ENCODE results near the gene HOXA3. TPM values are rescaled to one million over a fixed set of nuclear protein-coding genes. Genes with fewer than 3 reads are reported as not detected.

The HOXA3 gene
- total and polyA plus RNA-seq, 9 of the 15 experiments (the other 6 are each of a cell fraction or from before 2014, with no cell fraction given) = 0.04 to 0.13 TPM; not detected in 7

DNA sequence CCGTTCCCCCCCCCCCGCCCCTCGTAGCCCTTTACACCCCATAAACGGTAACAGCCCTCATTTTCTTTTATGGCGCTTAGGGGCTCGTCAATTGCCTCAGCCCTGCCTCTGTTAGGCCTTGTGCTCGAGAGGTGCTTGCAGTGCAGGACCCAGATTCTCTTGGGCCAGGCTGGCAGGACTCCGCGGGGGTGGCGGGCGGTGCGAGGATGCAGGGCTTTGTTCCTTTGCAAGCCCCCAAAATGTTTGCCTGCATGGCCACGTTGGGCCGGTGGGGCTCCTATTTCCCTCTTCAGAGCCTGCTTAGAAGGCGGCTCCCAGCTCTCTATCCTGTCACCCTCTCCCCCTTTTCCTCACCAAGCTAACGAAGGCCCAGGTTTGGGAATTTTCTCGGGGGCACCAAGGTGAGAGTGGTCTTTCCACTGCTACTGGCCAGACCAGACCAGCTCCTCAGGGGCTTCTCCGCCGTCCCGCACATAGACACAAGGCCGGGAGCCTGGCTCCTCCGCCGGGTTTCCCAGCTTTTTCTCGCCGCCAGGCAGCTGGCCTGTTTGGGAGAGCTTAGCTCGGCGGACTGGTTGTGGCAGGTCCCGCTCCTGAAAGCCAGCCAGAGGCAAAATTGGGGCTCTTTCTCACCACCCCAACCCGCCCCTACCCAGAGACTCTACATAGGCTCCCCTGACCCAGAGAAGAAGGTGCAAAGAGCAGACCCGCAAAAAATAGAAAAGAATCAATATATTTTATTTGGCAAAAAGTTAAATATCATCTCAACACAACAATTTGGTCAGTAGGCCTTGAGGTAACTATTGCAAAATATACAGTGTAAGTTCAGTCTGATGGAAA, 9.6 kb upstream of the HOXA3 start:
- H3K9me3 ChIP-seq (replicated peaks; ENCODE audit: control insufficient read depth, insufficient read depth, low read depth, low read length) = no peaks in the 10 kb centered on the region
- no peak overlapping the region for H3K4me2 ChIP-seq (ENCODE audit: insufficient read depth, low read length)
- H2AFZ ChIP-seq (ENCODE audit: low read depth, low read length) = no peak overlapping the region
- H3K27me3 ChIP-seq (ENCODE audit: control insufficient read depth in 2 of 2, insufficient read depth in 2 of 2, low read length in 2 of 2) = peaks cover 24 to 77% of the 10 kb centered on the region in 2 experiments
- H3K79me2 ChIP-seq (ENCODE audit: control insufficient read depth, insufficient read depth, low read length) = no peaks in the 10 kb centered on the region
- BruUV-seq (replicated peaks) = no TSS peak
- DNase-seq (ENCODE audit: extremely low read depth in 1 of 4, low spot score in 3 of 4) (no peak), ATAC-seq (no peak), FAIRE-seq (no peak)
- 5% methylated on average over 14 of the region's 30 CpGs for whole genome bisulfite sequencing (ENCODE audit: insufficient coverage, low coverage, missing lambda C conversion rate)
- no peaks in the 10 kb centered on the region for H3K36me3 ChIP-seq (ENCODE audit: control insufficient read depth, insufficient read depth, low read length)
- POLR2A ChIA-PET = interaction anchor here (0.6 to 1.5 kb wide), 3 partner anchors 18 to 475 kb away, joined by 3 to 4 read pairs (median 3); partner anchors contain the start of gene HOXA5
- no peak overlapping the region for H3K27ac ChIP-seq (ENCODE audit: extremely low read depth, low read depth, low read length)
- no peak overlapping the region for H3K9ac ChIP-seq (ENCODE audit: insufficient read depth in 1 of 2, low read depth in 2 of 2, low read length in 2 of 2)
- intact Hi-C loops (cut with micrococcal nuclease) (loop anchor here (2.0 to 5.0 kb wide), 5 partner anchors 300 to 1270 kb away; partner anchors contain the start of genes SKAP2 and SNX10), in situ Hi-C loops (cut with MboI) (loop anchor here (25.0 kb wide), 3 partner anchors 650 to 1275 kb away; no protein-coding TSS in a partner anchor)
- no peak overlapping the region for H3K4me3 ChIP-seq
- peaks cover 0 to 26% of the 10 kb centered on the region in 2 experiments; a peak in 2 of 5 replicates for H3K4me1 ChIP-seq (replicated peaks in 1 of 2; ENCODE audit: control insufficient read depth in 2 of 2, insufficient read depth in 2 of 2, low read length in 2 of 2)
- H4K20me1 ChIP-seq (replicated peaks; ENCODE audit: control insufficient read depth, insufficient read depth, low read length) = no peaks in the 10 kb centered on the region
- CTCF ChIA-PET (ENCODE audit: low intra/inter-chr PET ratio) = interaction anchor here (0.6 to 2.5 kb wide), 5 partner anchors 36 to 792 kb away, joined by 3 to 16 read pairs (median 3); no protein-coding TSS in a partner anchor
- H3K9me1 ChIP-seq (ENCODE audit: control insufficient read depth, insufficient read depth, low read length) = no peaks in the 10 kb centered on the region
- TF ChIP-seq ZNF76 (CRISPR knock-in tag; IDR thresholded peaks at IDR 0.05; ENCODE audit: borderline replicate concordance) (no peak), KDM2B (CRISPR knock-in tag; IDR thresholded peaks at IDR 0.05) (no peak), ZNF253 (CRISPR knock-in tag; conservative IDR thresholded peaks at IDR 0.05) (no peak), SREBF1 (IDR thresholded peaks at IDR 0.05; ENCODE audit: borderline replicate concordance, low read depth, low read length) (no peak), CBFA2T2 (conservative IDR thresholded peaks at IDR 0.05) (no peak), SRSF1 (IDR thresholded peaks at IDR 0.05; ENCODE audit: low read depth, low read length) (no peak), ETV1 (tag; conservative IDR thresholded peaks at IDR 0.05; ENCODE audit: low read depth) (no peak), NR2F6 (CRISPR knock-in tag; IDR thresholded peaks at IDR 0.05) (no peak), NUFIP1 (IDR thresholded peaks at IDR 0.05; ENCODE audit: partially characterized antibody) (no peak)
- TF ChIP-seq, protein P1, sequence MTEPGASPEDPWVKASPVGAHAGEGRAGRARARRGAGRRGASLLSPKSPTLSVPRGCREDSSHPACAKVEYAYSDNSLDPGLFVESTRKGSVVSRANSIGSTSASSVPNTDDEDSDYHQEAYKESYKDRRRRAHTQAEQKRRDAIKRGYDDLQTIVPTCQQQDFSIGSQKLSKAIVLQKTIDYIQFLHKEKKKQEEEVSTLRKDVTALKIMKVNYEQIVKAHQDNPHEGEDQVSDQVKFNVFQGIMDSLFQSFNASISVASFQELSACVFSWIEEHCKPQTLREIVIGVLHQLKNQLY (CRISPR knock-in tag; conservative IDR thresholded peaks at IDR 0.05) = no peak
- TF ChIP-seq, protein P2, sequence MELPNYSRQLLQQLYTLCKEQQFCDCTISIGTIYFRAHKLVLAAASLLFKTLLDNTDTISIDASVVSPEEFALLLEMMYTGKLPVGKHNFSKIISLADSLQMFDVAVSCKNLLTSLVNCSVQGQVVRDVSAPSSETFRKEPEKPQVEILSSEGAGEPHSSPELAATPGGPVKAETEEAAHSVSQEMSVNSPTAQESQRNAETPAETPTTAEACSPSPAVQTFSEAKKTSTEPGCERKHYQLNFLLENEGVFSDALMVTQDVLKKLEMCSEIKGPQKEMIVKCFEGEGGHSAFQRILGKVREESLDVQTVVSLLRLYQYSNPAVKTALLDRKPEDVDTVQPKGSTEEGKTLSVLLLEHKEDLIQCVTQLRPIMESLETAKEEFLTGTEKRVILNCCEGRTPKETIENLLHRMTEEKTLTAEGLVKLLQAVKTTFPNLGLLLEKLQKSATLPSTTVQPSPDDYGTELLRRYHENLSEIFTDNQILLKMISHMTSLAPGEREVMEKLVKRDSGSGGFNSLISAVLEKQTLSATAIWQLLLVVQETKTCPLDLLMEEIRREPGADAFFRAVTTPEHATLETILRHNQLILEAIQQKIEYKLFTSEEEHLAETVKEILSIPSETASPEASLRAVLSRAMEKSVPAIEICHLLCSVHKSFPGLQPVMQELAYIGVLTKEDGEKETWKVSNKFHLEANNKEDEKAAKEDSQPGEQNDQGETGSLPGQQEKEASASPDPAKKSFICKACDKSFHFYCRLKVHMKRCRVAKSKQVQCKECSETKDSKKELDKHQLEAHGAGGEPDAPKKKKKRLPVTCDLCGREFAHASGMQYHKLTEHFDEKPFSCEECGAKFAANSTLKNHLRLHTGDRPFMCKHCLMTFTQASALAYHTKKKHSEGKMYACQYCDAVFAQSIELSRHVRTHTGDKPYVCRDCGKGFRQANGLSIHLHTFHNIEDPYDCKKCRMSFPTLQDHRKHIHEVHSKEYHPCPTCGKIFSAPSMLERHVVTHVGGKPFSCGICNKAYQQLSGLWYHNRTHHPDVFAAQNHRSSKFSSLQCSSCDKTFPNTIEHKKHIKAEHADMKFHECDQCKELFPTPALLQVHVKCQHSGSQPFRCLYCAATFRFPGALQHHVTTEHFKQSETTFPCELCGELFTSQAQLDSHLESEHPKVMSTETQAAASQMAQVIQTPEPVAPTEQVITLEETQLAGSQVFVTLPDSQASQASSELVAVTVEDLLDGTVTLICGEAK (IDR thresholded peaks at IDR 0.05) = no peak
- TF ChIP-seq, protein P2 (CRISPR knock-in tag; IDR thresholded peaks at IDR 0.05) = no peak

Measured in K562 (cell line).